NB4 (cell line): ENCODE data around the gene SCARB1.

Experiments
- DNase-seq: peaks from one replicate; pipeline ENCODE4 v3.0.0; 2010; ENCODE audit warnings: low read depth
- H3K4me3 ChIP-seq: one replicate; pipeline ENCODE4 v1.5.1; 2011; ENCODE audit warnings: mild to moderate bottlenecking, low read depth, low read length, moderate library complexity
- CTCF ChIP-seq: IDR thresholded peaks from one replicate; pipeline ENCODE4 v1.5.1; 2012; ENCODE audit warnings: low read depth, low read length
- MAX ChIP-seq: IDR thresholded peaks from 2 replicates; pipeline ENCODE4 v1.6.1; 2011; ENCODE audit warnings: low read depth, low read length
- MYC ChIP-seq: IDR thresholded peaks from 2 replicates; pipeline ENCODE4 v1.6.1; 2011; ENCODE audit warnings: low read depth, low read length
- POLR2A ChIP-seq: IDR thresholded peaks from 2 replicates; pipeline ENCODE4 v1.6.1; 2011; ENCODE audit warnings: mild to moderate bottlenecking; ENCODE audit not compliant: insufficient read length; ENCODE audit errors: extremely low read depth

The SCARB1 gene

GRCh38 chr12:124764451-124764850, 99.2 kb downstream of the SCARB1 start:
- no peak overlapping the region for H3K4me3 ChIP-seq
- peak; percentile 94 for TF ChIP-seq CTCF
- TF ChIP-seq MYC, result no peak
- peak; percentile 45; the same call in 1 of the 2 replicates for TF ChIP-seq MAX
- DNase-seq, result peak; percentile 87

- no peak for TF ChIP-seq CTCF
- TF ChIP-seq MAX, result no peak
- TF ChIP-seq POLR2A, result no peak
- TF ChIP-seq MYC, result no peak
- no peak overlapping the region for H3K4me3 ChIP-seq
- peak; percentile 71 for DNase-seq
Observed at GRCh38 chr12:124763594-124763979, 100.1 kb downstream of the SCARB1 start.

- no peak for TF ChIP-seq POLR2A
- no peak for TF ChIP-seq CTCF
- TF ChIP-seq MYC, result no peak
- TF ChIP-seq MAX, result no peak
- no peak overlapping the region for H3K4me3 ChIP-seq
- no peak for DNase-seq
Observed at GRCh38 chr12:124762791-124763593, 100.7 kb downstream of the SCARB1 start.

GRCh38 chr12:124762384-124762783, 101.3 kb downstream of the SCARB1 start:
- TF ChIP-seq MYC, result no peak
- TF ChIP-seq MAX, result no peak
- TF ChIP-seq CTCF, result no peak
- TF ChIP-seq POLR2A, result no peak
- no peak overlapping the region for H3K4me3 ChIP-seq
- DNase-seq, result no peak

GRCh38 chr12:124761871-124762270, 101.8 kb downstream of the SCARB1 start:
- TF ChIP-seq MYC (no peak), MAX (no peak), POLR2A (no peak), CTCF (no peak)
- no peak for DNase-seq

More at GRCh38 chr12:124761871-124762270, 101.8 kb downstream of the SCARB1 start:
- H3K4me3 ChIP-seq, result no peak overlapping the region
